ENCODE results near the gene CDIPT.
"Not testable (repeated sequence)": the region's sequence is repeated elsewhere in the genome, so short reads cannot be mapped to it uniquely, and the experiment has no call there.

The CDIPT gene

DNA sequence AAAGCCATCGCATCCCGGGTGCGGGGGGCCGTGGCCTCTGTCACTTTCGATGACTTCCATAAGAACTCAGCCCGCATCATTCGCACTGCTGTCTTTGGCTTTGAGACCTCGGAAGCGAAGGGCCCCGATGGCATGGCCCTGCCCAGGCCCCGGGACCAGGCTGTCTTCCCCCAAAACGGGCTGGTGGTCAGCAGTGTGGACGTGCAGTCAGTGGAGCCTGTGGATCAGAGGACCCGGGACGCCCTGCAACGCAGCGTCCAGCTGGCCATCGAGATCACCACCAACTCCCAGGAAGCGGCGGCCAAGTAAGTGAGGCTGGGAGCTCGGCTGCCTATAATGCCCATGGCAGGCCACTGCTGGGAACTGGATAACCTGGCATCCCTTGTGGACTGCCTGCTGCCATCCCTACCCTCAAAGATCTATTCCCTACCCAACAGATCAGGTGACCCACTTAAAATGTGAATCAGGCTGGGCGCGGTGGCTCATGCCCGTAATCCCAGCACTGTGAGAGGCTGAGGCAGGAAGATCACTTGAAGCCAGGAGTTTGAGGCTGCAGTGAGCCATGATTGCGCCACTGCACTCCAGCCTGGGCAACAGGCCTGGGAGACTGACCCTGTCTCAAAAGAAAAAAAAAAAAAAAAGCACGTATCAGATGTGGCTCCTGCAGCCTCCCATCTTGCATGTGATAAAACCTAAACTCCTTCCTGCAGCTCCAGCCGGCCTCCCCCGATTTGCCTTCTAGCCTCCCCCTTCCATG lies 18.3 kb downstream of the CDIPT start:
- Histone ChIP-seq H3K9me3 (ENCODE audit: control insufficient read depth, insufficient read depth, low read length) (no peaks in the 10 kb centered on the region), H3K4me1 (ENCODE audit: control insufficient read depth, insufficient read depth, low read length) (no peaks in the 10 kb centered on the region; the same call in 1 of the 2 replicates), H3K36me3 (ENCODE audit: control insufficient read depth, insufficient read depth, low read length) (no peaks in the 10 kb centered on the region), H3K27ac (ENCODE audit: low read length) (no peak overlapping the region), H3K4me3 (ENCODE audit: low read length) (no peak overlapping the region), H3K27me3 (ENCODE audit: control insufficient read depth, insufficient read depth, low read length) (no peaks in the 10 kb centered on the region)
- WGBS (ENCODE audit: insufficient coverage, insufficient read length): no CpG with 5 or more reads among the region's 28 CpGs
- no peak for DNase-seq (ENCODE audit: low read depth, low spot score)

DNA sequence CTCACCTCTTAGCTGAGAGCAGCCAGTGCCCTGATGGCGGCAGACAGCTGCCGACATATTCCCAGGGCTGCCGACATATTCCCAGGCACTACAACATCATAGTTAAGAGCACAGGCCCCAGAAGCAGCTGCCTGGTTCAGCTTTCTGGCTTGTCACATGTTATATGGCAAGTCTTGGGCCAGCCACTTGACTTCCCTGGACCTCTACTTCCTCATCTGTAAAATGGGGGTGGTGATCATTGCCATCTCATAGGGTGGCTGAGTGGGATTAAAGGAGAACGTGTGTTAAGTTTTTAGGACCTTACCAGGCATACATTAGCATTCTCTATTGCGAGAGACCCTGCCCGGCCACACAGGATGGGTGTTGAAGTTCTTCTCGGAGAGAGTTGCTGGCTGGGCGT lies 19.1 kb downstream of the CDIPT start:
- Histone ChIP-seq H3K4me1 (ENCODE audit: control insufficient read depth, insufficient read depth, low read length) (no peaks in the 10 kb centered on the region), H3K36me3 (ENCODE audit: control insufficient read depth, insufficient read depth, low read length) (no peaks in the 10 kb centered on the region), H3K27ac (ENCODE audit: low read length) (no peak overlapping the region), H3K27me3 (ENCODE audit: control insufficient read depth, insufficient read depth, low read length) (no peaks in the 10 kb centered on the region), H3K9me3 (ENCODE audit: control insufficient read depth, insufficient read depth, low read length) (no peaks in the 10 kb centered on the region), H3K4me3 (ENCODE audit: low read length) (no peak overlapping the region)
- DNase-seq (ENCODE audit: low read depth, low spot score): no peak
- no CpG with 5 or more reads among the region's 8 CpGs for WGBS (ENCODE audit: insufficient coverage, insufficient read length)

DNA sequence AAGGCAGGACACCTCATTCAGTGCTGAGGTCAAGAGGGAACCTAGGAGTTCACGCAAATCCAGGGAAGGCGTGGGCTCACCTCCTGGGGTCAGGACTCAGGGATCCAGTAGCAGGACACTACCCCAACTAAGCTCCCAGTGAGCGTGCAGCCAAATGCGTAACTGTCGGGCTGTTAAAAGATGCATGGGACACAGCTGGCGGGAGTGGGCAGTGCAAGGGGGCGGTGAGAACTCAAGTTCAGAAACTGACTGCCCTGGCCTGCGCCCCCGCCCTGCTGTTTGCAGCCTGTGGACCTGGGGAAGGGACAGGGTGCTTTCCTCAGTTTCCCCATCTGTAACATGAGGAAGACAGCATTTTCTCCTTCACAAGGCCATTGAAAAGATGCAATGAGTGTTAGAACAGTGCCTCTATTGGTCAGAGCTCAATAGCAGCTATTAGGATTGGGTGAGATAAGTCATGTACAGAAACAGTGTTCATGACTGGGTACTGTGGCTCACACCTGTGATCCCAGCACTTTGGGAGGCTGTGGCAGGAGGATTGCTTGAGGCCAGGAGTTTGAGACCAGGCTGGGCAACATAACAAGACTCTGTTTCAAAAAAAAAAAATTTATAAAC lies 20.2 kb downstream of the CDIPT start:
- Histone ChIP-seq H3K27me3 (ENCODE audit: control insufficient read depth, insufficient read depth, low read length) (no peaks in the 10 kb centered on the region), H3K4me1 (ENCODE audit: control insufficient read depth, insufficient read depth, low read length) (no peaks in the 10 kb centered on the region), H3K27ac (ENCODE audit: low read length) (no peak overlapping the region), H3K36me3 (ENCODE audit: control insufficient read depth, insufficient read depth, low read length) (no peaks in the 10 kb centered on the region), H3K4me3 (ENCODE audit: low read length) (no peak overlapping the region), H3K9me3 (ENCODE audit: control insufficient read depth, insufficient read depth, low read length) (no peaks in the 10 kb centered on the region)
- DNase-seq (ENCODE audit: low read depth, low spot score): no peak
- WGBS (ENCODE audit: insufficient coverage, insufficient read length): no CpG with 5 or more reads among the region's 9 CpGs

DNA sequence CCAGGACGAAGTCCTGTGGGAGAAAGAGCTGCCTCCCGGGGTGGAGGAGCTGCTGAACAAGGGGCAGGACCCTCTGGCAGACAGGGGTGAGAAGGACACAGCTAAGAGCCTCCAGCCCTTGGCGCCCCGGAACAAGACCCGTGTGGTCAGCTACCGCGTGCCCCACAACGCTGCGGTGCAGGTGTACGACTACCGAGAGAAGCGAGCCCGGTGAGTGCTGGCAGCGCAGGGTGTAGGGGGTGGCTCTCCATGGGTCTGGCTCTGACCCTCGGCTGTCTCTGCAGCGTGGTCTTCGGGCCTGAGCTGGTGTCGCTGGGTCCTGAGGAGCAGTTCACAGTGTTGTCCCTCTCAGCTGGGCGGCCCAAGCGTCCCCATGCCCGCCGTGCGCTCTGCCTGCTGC lies 21.4 kb downstream of the CDIPT start:
- no peak for DNase-seq (ENCODE audit: low read depth, low spot score)
- Histone ChIP-seq H3K27me3 (ENCODE audit: control insufficient read depth, insufficient read depth, low read length) (no peaks in the 10 kb centered on the region), H3K4me1 (ENCODE audit: control insufficient read depth, insufficient read depth, low read length) (no peaks in the 10 kb centered on the region), H3K36me3 (ENCODE audit: control insufficient read depth, insufficient read depth, low read length) (no peaks in the 10 kb centered on the region), H3K9me3 (ENCODE audit: control insufficient read depth, insufficient read depth, low read length) (no peaks in the 10 kb centered on the region), H3K4me3 (ENCODE audit: low read length) (no peak overlapping the region), H3K27ac (ENCODE audit: low read length) (no peak overlapping the region)
- WGBS (ENCODE audit: insufficient coverage, insufficient read length): no CpG with 5 or more reads among the region's 23 CpGs

DNA sequence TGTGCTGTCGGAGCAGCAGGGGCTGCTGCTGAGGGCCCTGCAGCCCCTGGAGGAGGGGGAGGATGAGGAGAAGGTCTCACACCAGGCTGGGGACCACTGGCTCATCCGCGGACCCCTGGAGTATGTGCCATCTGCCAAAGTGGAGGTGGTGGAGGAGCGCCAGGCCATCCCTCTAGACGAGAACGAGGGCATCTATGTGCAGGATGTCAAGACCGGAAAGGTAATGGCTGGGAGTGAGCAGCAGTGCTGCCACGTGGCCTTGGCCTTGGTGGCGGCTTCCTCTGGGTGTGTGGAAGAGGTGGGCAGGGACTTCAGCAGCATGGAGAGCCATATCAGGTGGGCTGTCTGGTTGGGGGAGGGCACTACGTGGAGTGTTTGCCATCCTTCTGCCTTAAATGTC lies 22.8 kb downstream of the CDIPT start:
- no peaks in the 10 kb centered on the region for H3K27me3 ChIP-seq (ENCODE audit: control insufficient read depth, insufficient read depth, low read length)
- no peak overlapping the region for H3K27ac ChIP-seq (ENCODE audit: low read length)
- H3K36me3 ChIP-seq (ENCODE audit: control insufficient read depth, insufficient read depth, low read length): no peaks in the 10 kb centered on the region
- WGBS (ENCODE audit: insufficient coverage, insufficient read length): no CpG with 5 or more reads among the region's 10 CpGs
- no peaks in the 10 kb centered on the region for H3K4me1 ChIP-seq (ENCODE audit: control insufficient read depth, insufficient read depth, low read length)
- H3K9me3 ChIP-seq (ENCODE audit: control insufficient read depth, insufficient read depth, low read length): no peaks in the 10 kb centered on the region
- H3K4me3 ChIP-seq (ENCODE audit: low read length): no peak overlapping the region
- no peak for DNase-seq (ENCODE audit: low read depth, low spot score)

DNA sequence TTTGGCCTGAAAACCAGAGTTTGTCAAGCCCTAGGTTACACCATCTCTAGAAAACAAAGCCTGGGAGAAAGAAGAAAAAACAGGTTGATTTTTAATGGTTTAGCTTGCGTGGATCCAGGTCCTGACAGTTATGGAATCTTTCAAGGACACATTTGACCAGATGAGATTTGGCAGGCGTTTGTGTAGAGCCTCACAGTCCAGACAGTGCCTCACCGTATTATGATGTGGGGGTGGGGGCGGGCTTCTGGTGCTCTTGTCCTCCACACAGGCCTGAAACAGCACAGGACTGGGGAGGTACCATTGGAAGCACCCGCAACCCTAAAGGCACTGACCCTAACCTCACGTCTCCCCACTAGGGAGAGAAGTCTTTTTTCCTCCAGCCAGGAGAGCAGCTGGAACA lies 23.2 kb downstream of the CDIPT start:
- no peak overlapping the region for H3K27ac ChIP-seq (ENCODE audit: low read length)
- no peaks in the 10 kb centered on the region for H3K36me3 ChIP-seq (ENCODE audit: control insufficient read depth, insufficient read depth, low read length)
- no peaks in the 10 kb centered on the region for H3K4me1 ChIP-seq (ENCODE audit: control insufficient read depth, insufficient read depth, low read length)
- H3K27me3 ChIP-seq (ENCODE audit: control insufficient read depth, insufficient read depth, low read length): no peaks in the 10 kb centered on the region
- no peak overlapping the region for H3K4me3 ChIP-seq (ENCODE audit: low read length)
- no peak for DNase-seq (ENCODE audit: low read depth, low spot score)
- WGBS (ENCODE audit: insufficient coverage, insufficient read length): no CpG with 5 or more reads among the region's 6 CpGs
- H3K9me3 ChIP-seq (ENCODE audit: control insufficient read depth, insufficient read depth, low read length): no peaks in the 10 kb centered on the region

DNA sequence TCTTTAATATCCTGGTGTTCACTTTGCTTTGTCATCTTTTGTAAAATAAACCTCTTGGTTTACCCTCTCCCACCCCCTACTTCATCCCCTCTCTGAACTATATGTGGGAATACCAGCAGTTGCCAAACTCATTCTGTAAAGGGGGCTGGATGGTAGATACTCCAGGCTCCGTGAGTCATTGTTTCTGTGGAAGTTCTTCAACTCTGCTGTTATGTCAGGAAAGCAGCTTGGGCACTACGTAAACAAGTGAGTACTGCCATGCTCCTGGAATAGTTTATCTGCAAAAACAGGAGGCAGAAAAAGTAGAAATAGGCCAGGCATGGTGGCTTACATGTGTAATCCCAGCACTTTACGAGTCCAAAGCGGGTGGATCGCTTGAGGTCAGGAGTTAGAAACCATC lies 25.2 kb downstream of the CDIPT start:
- DNase-seq (ENCODE audit: low read depth, low spot score): no peak
- H3K27me3 ChIP-seq (ENCODE audit: control insufficient read depth, insufficient read depth, low read length): no peaks in the 10 kb centered on the region
- H3K27ac ChIP-seq (ENCODE audit: low read length): no peak overlapping the region
- no CpG with 5 or more reads among the region's 5 CpGs for WGBS (ENCODE audit: insufficient coverage, insufficient read length)
- H3K4me1 ChIP-seq (ENCODE audit: control insufficient read depth, insufficient read depth, low read length): no peaks in the 10 kb centered on the region
- H3K9me3 ChIP-seq (ENCODE audit: control insufficient read depth, insufficient read depth, low read length): no peaks in the 10 kb centered on the region
- no peaks in the 10 kb centered on the region for H3K36me3 ChIP-seq (ENCODE audit: control insufficient read depth, insufficient read depth, low read length)
- H3K4me3 ChIP-seq (ENCODE audit: low read length): no peak overlapping the region

DNA sequence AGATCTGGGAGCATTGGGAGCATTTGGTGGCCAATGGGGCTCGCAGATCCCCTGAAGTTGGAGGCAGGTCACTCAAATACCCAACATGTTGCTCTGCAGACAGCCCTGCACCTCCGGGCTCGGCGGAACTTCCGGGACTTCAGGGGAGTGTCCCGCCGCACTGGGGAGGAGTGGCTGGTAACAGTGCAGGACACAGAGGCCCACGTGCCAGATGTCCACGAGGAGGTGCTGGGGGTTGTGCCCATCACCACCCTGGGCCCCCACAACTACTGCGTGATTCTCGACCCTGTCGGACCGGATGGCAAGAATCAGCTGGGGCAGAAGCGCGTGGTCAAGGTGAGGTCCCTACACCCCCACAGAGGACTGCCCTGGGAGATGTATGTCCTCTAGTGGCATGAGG lies 26.4 kb downstream of the CDIPT start:
- WGBS (ENCODE audit: insufficient coverage, insufficient read length): no CpG with 5 or more reads among the region's 15 CpGs
- Histone ChIP-seq H3K27ac (ENCODE audit: low read length) (no peak overlapping the region), H3K4me3 (ENCODE audit: low read length) (no peak overlapping the region), H3K36me3 (ENCODE audit: control insufficient read depth, insufficient read depth, low read length) (no peaks in the 10 kb centered on the region), H3K27me3 (ENCODE audit: control insufficient read depth, insufficient read depth, low read length) (no peaks in the 10 kb centered on the region), H3K9me3 (ENCODE audit: control insufficient read depth, insufficient read depth, low read length) (no peaks in the 10 kb centered on the region), H3K4me1 (ENCODE audit: control insufficient read depth, insufficient read depth, low read length) (no peaks in the 10 kb centered on the region)
- no peak for DNase-seq (ENCODE audit: low read depth, low spot score)

DNA sequence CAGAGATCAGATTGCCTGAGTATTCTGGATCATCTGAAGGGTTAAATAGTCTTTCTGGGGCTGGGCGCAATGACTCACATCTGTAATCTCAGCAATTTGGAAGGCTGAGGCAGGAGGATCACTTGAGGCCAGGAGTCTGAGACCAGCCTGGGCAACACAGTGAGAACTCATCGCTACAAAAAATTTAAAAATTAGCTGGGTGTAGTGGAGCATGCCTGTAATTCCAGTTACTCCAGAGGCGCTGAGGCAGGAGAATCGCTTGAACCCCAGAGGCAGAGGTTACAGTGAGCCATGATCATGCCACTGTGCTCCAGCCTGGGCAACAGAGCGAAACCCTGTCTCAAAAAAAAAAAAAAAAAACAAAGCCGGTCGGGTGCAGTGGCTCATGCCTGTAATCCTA lies 27.1 kb downstream of the CDIPT start:
- H3K4me1 ChIP-seq (ENCODE audit: control insufficient read depth, insufficient read depth, low read length): no peaks in the 10 kb centered on the region
- H3K27ac ChIP-seq (ENCODE audit: low read length): no peak overlapping the region
- H3K4me3 ChIP-seq (ENCODE audit: low read length): no peak overlapping the region
- no peaks in the 10 kb centered on the region for H3K36me3 ChIP-seq (ENCODE audit: control insufficient read depth, insufficient read depth, low read length)
- DNase-seq (ENCODE audit: low read depth, low spot score): no peak
- no CpG with 5 or more reads among the region's 7 CpGs for WGBS (ENCODE audit: insufficient coverage, insufficient read length)
- no peaks in the 10 kb centered on the region for H3K9me3 ChIP-seq (ENCODE audit: control insufficient read depth, insufficient read depth, low read length)
- H3K27me3 ChIP-seq (ENCODE audit: control insufficient read depth, insufficient read depth, low read length): no peaks in the 10 kb centered on the region

DNA sequence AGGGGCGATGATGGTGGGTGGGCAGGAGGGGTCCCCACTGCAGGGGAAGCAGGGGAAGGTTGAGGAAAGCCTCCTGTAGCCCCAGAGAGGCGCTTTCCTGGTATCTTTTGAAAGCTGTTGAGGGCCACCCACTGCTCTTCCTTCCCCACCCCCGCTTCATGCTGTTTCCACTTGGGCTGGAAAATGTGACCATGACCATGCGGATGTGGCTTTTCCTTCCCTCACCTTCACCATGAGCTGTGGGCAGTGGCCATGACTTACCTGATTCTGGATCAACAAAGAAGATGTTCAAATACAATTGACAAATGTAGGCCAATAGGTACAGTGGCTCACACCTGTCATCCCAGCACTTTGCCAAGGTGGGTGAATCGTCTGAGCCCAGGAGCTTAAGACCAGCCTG lies 28.9 kb downstream of the CDIPT start:
- no CpG with 5 or more reads among the region's 5 CpGs for WGBS (ENCODE audit: insufficient coverage, insufficient read length)

DNA sequence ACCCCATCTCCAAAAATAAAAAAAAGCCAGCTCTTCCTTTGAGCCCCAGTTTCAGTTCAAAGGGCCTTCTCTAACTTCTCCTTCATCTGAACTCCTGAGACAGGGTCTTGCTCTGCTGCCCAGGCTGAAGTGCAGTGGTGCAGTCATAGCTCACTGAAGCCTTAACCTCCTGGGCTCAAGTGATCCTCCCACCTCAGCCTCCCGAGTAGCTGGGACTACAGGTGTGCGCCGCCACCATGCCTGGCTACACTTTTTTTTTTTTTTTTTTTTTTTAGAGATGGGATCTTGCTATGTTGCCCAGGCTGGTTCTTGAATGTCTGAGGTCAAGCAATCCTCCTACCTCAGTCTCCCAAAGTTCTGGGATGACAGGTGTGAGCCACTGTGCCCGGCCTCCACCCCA lies 29.8 kb downstream of the CDIPT start:
- not testable (repeated sequence) for DNase-seq (ENCODE audit: low read depth, low spot score); H3K36me3 ChIP-seq (ENCODE audit: control insufficient read depth, insufficient read depth, low read length); H3K9me3 ChIP-seq (ENCODE audit: control insufficient read depth, insufficient read depth, low read length); H3K27me3 ChIP-seq (ENCODE audit: control insufficient read depth, insufficient read depth, low read length); H3K27ac ChIP-seq (ENCODE audit: low read length); H3K4me1 ChIP-seq (ENCODE audit: control insufficient read depth, insufficient read depth, low read length); H3K4me3 ChIP-seq (ENCODE audit: low read length)
- no CpG with 5 or more reads among the region's 4 CpGs for WGBS (ENCODE audit: insufficient coverage, insufficient read length)

More for the DNA sequence above, 28.9 kb downstream of the CDIPT start:
- Histone ChIP-seq H3K27ac (ENCODE audit: low read length) (no peak overlapping the region), H3K36me3 (ENCODE audit: control insufficient read depth, insufficient read depth, low read length) (no peaks in the 10 kb centered on the region), H3K4me1 (ENCODE audit: control insufficient read depth, insufficient read depth, low read length) (no peaks in the 10 kb centered on the region), H3K27me3 (ENCODE audit: control insufficient read depth, insufficient read depth, low read length) (no peaks in the 10 kb centered on the region), H3K9me3 (ENCODE audit: control insufficient read depth, insufficient read depth, low read length) (no peaks in the 10 kb centered on the region), H3K4me3 (ENCODE audit: low read length) (no peak overlapping the region)
- DNase-seq (ENCODE audit: low read depth, low spot score): no peak

Measured in iPS DF 6.9 (cell line).